ENCODE measurements around the gene SEPTIN6. TPM values are rescaled to one million over a fixed set of nuclear protein-coding genes. Genes with fewer than 3 reads are reported as not detected.
A peak's percentile ranks its signal among the peaks of the same experiment; 100 is the strongest.

SEPTIN6 gene
- total RNA-seq, 1 donor from 2014 or later: 24.7 TPM

DNA sequence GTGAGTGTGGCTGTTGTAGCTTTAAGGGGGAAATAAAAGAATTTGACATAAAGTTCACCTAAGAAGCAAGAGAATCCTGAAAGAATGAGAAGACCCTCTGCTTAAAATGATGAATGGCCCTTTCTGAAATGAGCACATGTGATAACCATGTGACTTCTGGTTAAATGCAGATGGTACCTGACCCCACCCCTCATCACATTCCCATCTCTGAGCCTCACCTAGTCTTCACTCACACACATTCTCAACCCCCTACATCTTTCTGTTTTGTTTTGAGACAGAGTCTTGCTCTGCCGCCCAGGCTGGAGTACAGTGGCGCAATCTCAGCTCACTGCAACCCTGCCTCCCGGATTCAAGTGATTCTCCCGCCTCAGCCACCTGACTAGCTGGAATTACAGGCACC is 31.5 kb downstream of the SEPTIN6 start:
- Histone ChIP-seq H3K79me2 (ENCODE audit: insufficient read depth, low read length) (no peaks in the 10 kb centered on the region), H2AFZ (ENCODE audit: low read depth, low read length) (no peak overlapping the region), H3K27ac (ENCODE audit: low read depth, low read length) (no peak overlapping the region), H3K4me3 (ENCODE audit: insufficient read depth, low read depth, low read length) (no peak overlapping the region), H3K27me3 (ENCODE audit: insufficient read depth, low read length) (no peaks in the 10 kb centered on the region), H3K4me1 (ENCODE audit: insufficient read depth, low read length) (no peaks in the 10 kb centered on the region), H3K4me2 (ENCODE audit: low read length) (no peak overlapping the region), H3K9ac (ENCODE audit: low read length) (no peak overlapping the region), H3K36me3 (ENCODE audit: insufficient read depth, low read length) (no peaks in the 10 kb centered on the region), H4K20me1 (ENCODE audit: insufficient read depth, low read length) (no peaks in the 10 kb centered on the region), H3K9me3 (ENCODE audit: insufficient read depth, low read depth, low read length) (no peaks in the 10 kb centered on the region)
- H3K9me3 Mint-ChIP-seq (ENCODE audit: unreplicated experiment): peaks cover 4% of the 10 kb centered on the region
- H3K4me3 Mint-ChIP-seq (ENCODE audit: unreplicated experiment): no peak overlapping the region
- TF ChIP-seq EZH2 (IDR thresholded peaks at IDR 0.05; ENCODE audit: insufficient read depth, low read length): no peak
- TF ChIP-seq, protein P1, sequence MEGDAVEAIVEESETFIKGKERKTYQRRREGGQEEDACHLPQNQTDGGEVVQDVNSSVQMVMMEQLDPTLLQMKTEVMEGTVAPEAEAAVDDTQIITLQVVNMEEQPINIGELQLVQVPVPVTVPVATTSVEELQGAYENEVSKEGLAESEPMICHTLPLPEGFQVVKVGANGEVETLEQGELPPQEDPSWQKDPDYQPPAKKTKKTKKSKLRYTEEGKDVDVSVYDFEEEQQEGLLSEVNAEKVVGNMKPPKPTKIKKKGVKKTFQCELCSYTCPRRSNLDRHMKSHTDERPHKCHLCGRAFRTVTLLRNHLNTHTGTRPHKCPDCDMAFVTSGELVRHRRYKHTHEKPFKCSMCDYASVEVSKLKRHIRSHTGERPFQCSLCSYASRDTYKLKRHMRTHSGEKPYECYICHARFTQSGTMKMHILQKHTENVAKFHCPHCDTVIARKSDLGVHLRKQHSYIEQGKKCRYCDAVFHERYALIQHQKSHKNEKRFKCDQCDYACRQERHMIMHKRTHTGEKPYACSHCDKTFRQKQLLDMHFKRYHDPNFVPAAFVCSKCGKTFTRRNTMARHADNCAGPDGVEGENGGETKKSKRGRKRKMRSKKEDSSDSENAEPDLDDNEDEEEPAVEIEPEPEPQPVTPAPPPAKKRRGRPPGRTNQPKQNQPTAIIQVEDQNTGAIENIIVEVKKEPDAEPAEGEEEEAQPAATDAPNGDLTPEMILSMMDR (IDR thresholded peaks at IDR 0.05; ENCODE audit: insufficient read depth, low read depth, low read length): no peak
- no peak overlapping the region for H3K27ac Mint-ChIP-seq (ENCODE audit: unreplicated experiment)
- no peak for FAIRE-seq
- peaks cover 4% of the 10 kb centered on the region for H3K4me1 Mint-ChIP-seq (ENCODE audit: low read depth, unreplicated experiment)
- no peaks in the 10 kb centered on the region for H3K27me3 Mint-ChIP-seq (ENCODE audit: low read depth, unreplicated experiment)
- peaks cover 8% of the 10 kb centered on the region for H3K36me3 Mint-ChIP-seq (ENCODE audit: low read depth, unreplicated experiment)
- DNase-seq (ENCODE audit: low read depth): no peak

DNA sequence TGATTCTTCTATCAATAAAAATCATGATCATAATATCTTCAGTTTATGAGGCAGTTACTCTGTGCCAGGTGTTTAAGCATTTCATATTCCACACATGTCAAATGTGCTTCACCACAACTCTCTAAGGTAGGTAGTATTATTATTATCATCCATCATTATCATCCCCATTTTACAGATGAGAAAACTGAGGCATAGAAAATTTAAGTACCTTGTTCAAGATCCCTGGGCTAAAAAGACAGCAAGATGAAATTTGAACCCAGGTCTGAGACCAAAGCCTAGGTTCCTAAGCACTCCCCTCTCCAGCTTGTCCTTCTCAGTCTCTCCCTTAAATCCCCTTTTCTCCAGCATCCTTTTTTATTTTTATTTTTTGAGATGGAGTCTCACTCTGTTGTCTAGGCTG is 33.4 kb downstream of the SEPTIN6 start:
- Mint-ChIP-seq H3K4me1 (ENCODE audit: low read depth, unreplicated experiment) (peaks cover 9% of the 10 kb centered on the region), H3K27ac (ENCODE audit: unreplicated experiment) (no peak overlapping the region), H3K4me3 (ENCODE audit: unreplicated experiment) (no peak overlapping the region), H3K36me3 (ENCODE audit: low read depth, unreplicated experiment) (peaks cover 7% of the 10 kb centered on the region), H3K9me3 (ENCODE audit: unreplicated experiment) (peaks cover 4% of the 10 kb centered on the region), H3K27me3 (ENCODE audit: low read depth, unreplicated experiment) (no peaks in the 10 kb centered on the region)
- H3K9ac ChIP-seq (ENCODE audit: low read length): no peak overlapping the region
- no peaks in the 10 kb centered on the region for H3K36me3 ChIP-seq (ENCODE audit: insufficient read depth, low read length)
- H2AFZ ChIP-seq (ENCODE audit: low read depth, low read length): no peak overlapping the region
- H3K4me3 ChIP-seq (ENCODE audit: insufficient read depth, low read depth, low read length): no peak overlapping the region
- no peak overlapping the region for H3K4me2 ChIP-seq (ENCODE audit: low read length)
- no peaks in the 10 kb centered on the region for H3K9me3 ChIP-seq (ENCODE audit: insufficient read depth, low read depth, low read length)
- DNase-seq (ENCODE audit: low read depth) (no peak), FAIRE-seq (peak; percentile 85)
- no peaks in the 10 kb centered on the region for H4K20me1 ChIP-seq (ENCODE audit: insufficient read depth, low read length)
- no peaks in the 10 kb centered on the region for H3K79me2 ChIP-seq (ENCODE audit: insufficient read depth, low read length)
- H3K27me3 ChIP-seq (ENCODE audit: insufficient read depth, low read length): no peaks in the 10 kb centered on the region
- TF ChIP-seq, protein P1 (IDR thresholded peaks at IDR 0.05; ENCODE audit: insufficient read depth, low read depth, low read length): no peak
- TF ChIP-seq EZH2 (IDR thresholded peaks at IDR 0.05; ENCODE audit: insufficient read depth, low read length): no peak
- no peaks in the 10 kb centered on the region for H3K4me1 ChIP-seq (ENCODE audit: insufficient read depth, low read length)
- H3K27ac ChIP-seq (ENCODE audit: low read depth, low read length): no peak overlapping the region

DNA sequence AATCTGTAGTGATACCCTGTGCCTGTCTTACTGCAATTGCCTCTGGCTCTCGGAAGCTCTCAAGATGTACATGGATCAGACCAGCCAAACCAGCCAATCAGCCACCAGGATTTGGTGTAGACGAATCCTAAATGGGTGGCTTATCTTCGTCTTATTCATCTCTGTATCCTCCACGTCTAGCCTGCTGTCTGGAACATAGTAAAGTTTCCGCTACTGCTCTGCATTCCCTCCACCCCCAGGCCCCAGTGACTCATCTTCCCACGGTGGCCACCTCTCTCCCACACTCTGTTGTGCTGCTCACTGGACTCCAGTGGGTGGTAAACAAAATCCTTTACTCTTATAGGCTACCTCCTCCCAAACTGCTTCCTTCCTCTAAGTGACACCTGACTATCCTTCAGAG is 37.8 kb downstream of the SEPTIN6 start:
- TF ChIP-seq EZH2 (IDR thresholded peaks at IDR 0.05; ENCODE audit: insufficient read depth, low read length): no peak
- TF ChIP-seq, protein P1 (IDR thresholded peaks at IDR 0.05; ENCODE audit: insufficient read depth, low read depth, low read length): no peak
- Histone ChIP-seq H3K27me3 (ENCODE audit: insufficient read depth, low read length) (no peaks in the 10 kb centered on the region), H3K4me1 (ENCODE audit: insufficient read depth, low read length) (peaks cover 6% of the 10 kb centered on the region), H3K4me3 (ENCODE audit: insufficient read depth, low read depth, low read length) (no peak overlapping the region), H2AFZ (ENCODE audit: low read depth, low read length) (no peak overlapping the region), H3K9ac (ENCODE audit: low read length) (peak overlapping the region; percentile 53), H3K27ac (ENCODE audit: low read depth, low read length) (peak overlapping the region; percentile 68), H3K9me3 (ENCODE audit: insufficient read depth, low read depth, low read length) (no peaks in the 10 kb centered on the region), H3K4me2 (ENCODE audit: low read length) (peak overlapping the region; percentile 18), H4K20me1 (ENCODE audit: insufficient read depth, low read length) (no peaks in the 10 kb centered on the region), H3K79me2 (ENCODE audit: insufficient read depth, low read length) (no peaks in the 10 kb centered on the region), H3K36me3 (ENCODE audit: insufficient read depth, low read length) (no peaks in the 10 kb centered on the region)
- Mint-ChIP-seq H3K4me3 (ENCODE audit: unreplicated experiment) (no peak overlapping the region), H3K4me1 (ENCODE audit: low read depth, unreplicated experiment) (peaks cover 13% of the 10 kb centered on the region), H3K9me3 (ENCODE audit: unreplicated experiment) (no peaks in the 10 kb centered on the region), H3K27me3 (ENCODE audit: low read depth, unreplicated experiment) (no peaks in the 10 kb centered on the region), H3K36me3 (ENCODE audit: low read depth, unreplicated experiment) (no peaks in the 10 kb centered on the region), H3K27ac (ENCODE audit: unreplicated experiment) (peak overlapping the region; percentile 48)
- DNase-seq (ENCODE audit: low read depth) (peak; percentile 89), FAIRE-seq (peak; percentile 65)

Measured in astrocyte (in vitro differentiated cells and primary cell).